Heart left ventricle (tissue), 16 donors: ENCODE data around the gene TRPM3. TPM values are rescaled to one million over a fixed set of nuclear protein-coding genes. Genes with fewer than 3 reads are reported as not detected.

Experiments
- ATAC-seq, 4 donors: fragments of 200-7000 bp; cut with Tn5 transposase; one replicate each; pipeline ENCODE4 v1.9.1; 2020 to 2022; ENCODE audit warnings: moderate library complexity in 4 of 4, mild to moderate bottlenecking in 3 of 4, moderate number of reproducible peaks in 1 of 4
- DNase-seq, 5 donors: peaks; one replicate each; pipeline ENCODE4 v3.0.0-alpha.2; 2020
- H3K27ac ChIP-seq, 12 donors: fragments of 200-600 bp; sonication (generic) in 4 of 12; one replicate each; pipeline versions ENCODE4 v1.5.0 to v1.8.0; 2016 to 2022; ENCODE audit warnings: mild to moderate bottlenecking in 2 of 12
- H3K27me3 ChIP-seq, 9 donors: fragments of 200-600 bp; sonication (generic) in 2 of 9; one replicate each; pipeline versions ENCODE4 v1.5.1 to v1.8.0; 2016 to 2022; ENCODE audit warnings: mild to moderate bottlenecking in 3 of 9
- H3K36me3 ChIP-seq, 9 donors: fragments of 200-600 bp; sonication (generic) in 2 of 9; one replicate each; pipeline versions ENCODE4 v1.5.0 to v1.8.0; 2018 to 2022; ENCODE audit warnings: mild to moderate bottlenecking in 2 of 9
- H3K4me1 ChIP-seq, 12 donors: fragments of 200-600 bp; sonication (generic) in 4 of 12; one replicate each; pipeline versions ENCODE4 v1.5.0 to v1.8.0; 2016 to 2022; ENCODE audit warnings: mild to moderate bottlenecking in 3 of 12
- H3K4me3 ChIP-seq, 12 donors: fragments of 200-600 bp; sonication (generic) in 4 of 12; one replicate each; pipeline versions ENCODE4 v1.5.0 to v1.8.0; 2017 to 2022; ENCODE audit warnings: mild to moderate bottlenecking in 9 of 12, moderate library complexity in 4 of 12
- H3K9me3 ChIP-seq, 12 donors: fragments of 200-600 bp; sonication (generic) in 4 of 12; one replicate each; pipeline versions ENCODE4 v1.5.0 to v1.8.0; 2016 to 2022; ENCODE audit warnings: mild to moderate bottlenecking in 1 of 12
- CTCF ChIP-seq, 12 donors: fragments of 200-600 bp; sonication (generic) in 4 of 12; IDR thresholded peaks; one replicate each; pipeline versions ENCODE4 v1.5.0 to v1.8.0; 2018 to 2022; ENCODE audit warnings: antibody characterized with exemption in 12 of 12, mild to moderate bottlenecking in 5 of 12
- POLR2A ChIP-seq, 2 donors: fragments of 450-650 bp; IDR thresholded peaks; one replicate each; pipeline ENCODE4 v1.6.1; 2017; ENCODE audit warnings: antibody characterized with exemption in 2 of 2, mild to moderate bottlenecking in 2 of 2, moderate library complexity in 2 of 2
- WGBS, 4 donors: extraction: QIAGEN DNeasy Blood & Tissue Kit in 2 of 4; methylation state at CpG; one replicate each; pipeline versions ENCODE4 v1.1.5 to v1.1.7; 2013 to 2018; 5-methylcytosine and 5-hydroxymethylcytosine counted together
- intact Hi-C, 10 donors: fragments of 100-400 bp; cut with DNase I; formaldehyde crosslinking; loops; one replicate each; pipeline versions ENCODE4 v1.11.1 to v1.14.2; 2022
- polyA plus RNA-seq, 2 donors: library from polyadenylated mRNA; stranded (reverse); fragments of 200-250 nt; gene quantifications; one replicate each; pipeline ENCODE4 v1.2.3, GENCODE V29; 2013
- total RNA-seq, 9 donors: library from RNA; depleted of rRNA in 2 of 9; stranded (reverse); fragments of >200 nt in 2 of 9; fragmentation: NEBNext Ultra II Directional in 3 of 9; extraction: Animal tissue kit (Norgen Biotek cat#: 25700) in 3 of 9; gene quantifications; one replicate each; pipeline versions ENCODE4 v1.1.0 to v1.2.4, GENCODE V29; 2016 to 2023
- donor health status: ischemic (EF 13 %, LVEDD 7.1; RV severe dilation, severe dysfunction).
- donor health status: healthy with polysubstance abuse.
- donor health status: DM: no; HTN: yes; CAD: no.
- donor health status: DM: no; HTN: no; CAD: no.
- donor health status: ischemic (EF 25% LVEDD 6.9; RV normal size, moderate dysfunction).
- donor health status: ischemic (EF 25% LVEDD 5.7; RV mildly dilated, moderate dysfunction).
- donor health status: healthy.
- donor health status: DM: yes; HTN: yes; CAD: no.
- donor health status: ischemic (EF 35%, LVEDD 5.7; RV mildly dilated, moderate dysfunction).
- donor health status: nonischemic (EF 11% LVEDD 7.7; RV severe dilation, severe dysfunction).
- donor health status: DM: yes; HTN: yes; CAD: no.
- donor health status: PGD.
- donor health status: ischemic (EF 29% LVEDD 5.4; RV normal size, mild dysfunction).
- donor health status: nonischemic (EF 23%, LVEDD 6.1; RV moderate dilation, normal function).

The TRPM3 gene
- total and polyA plus RNA-seq, 11 donors, result 0.02 to 0.91 (median 0.10) TPM; not detected in 1

GRCh38 chr9:70540016-70540415, 581.4 kb downstream of the TRPM3 start:
- Histone ChIP-seq H3K27ac (no peak overlapping the region), H3K4me1 (peaks cover 0 to 6% (median 0%) of the 10 kb centered on the region in 12 donors), H3K9me3 (no peaks in the 10 kb centered on the region), H3K36me3 (no peaks in the 10 kb centered on the region), H3K27me3 (no peaks in the 10 kb centered on the region), H3K4me3 (no peak overlapping the region)
- DNase-seq (no peak), ATAC-seq (no peak)
- WGBS, 4 donors, result 92 to 95% (median 94%) methylated on average over 5 of the region's 5 CpGs
- TF ChIP-seq CTCF (IDR thresholded peaks at IDR 0.05), result no peak
- TF ChIP-seq POLR2A (IDR thresholded peaks at IDR 0.05), result no peak
- intact Hi-C loops, result no loop called here

GRCh38 chr9:70539526-70539925, 581.9 kb downstream of the TRPM3 start:
- intact Hi-C loops, result no loop called here
- ATAC-seq (no peak), DNase-seq (no peak)
- Histone ChIP-seq H3K27ac (no peak overlapping the region), H3K9me3 (no peaks in the 10 kb centered on the region), H3K4me3 (no peak overlapping the region), H3K36me3 (no peaks in the 10 kb centered on the region), H3K4me1 (peaks cover 0 to 6% (median 0%) of the 10 kb centered on the region in 12 donors), H3K27me3 (no peaks in the 10 kb centered on the region)
- WGBS, 4 donors, result 67 to 83% (median 77%) methylated on average over 1 of the region's 1 CpG
- no peak for TF ChIP-seq POLR2A (IDR thresholded peaks at IDR 0.05)
- TF ChIP-seq CTCF (IDR thresholded peaks at IDR 0.05), result no peak

DNA sequence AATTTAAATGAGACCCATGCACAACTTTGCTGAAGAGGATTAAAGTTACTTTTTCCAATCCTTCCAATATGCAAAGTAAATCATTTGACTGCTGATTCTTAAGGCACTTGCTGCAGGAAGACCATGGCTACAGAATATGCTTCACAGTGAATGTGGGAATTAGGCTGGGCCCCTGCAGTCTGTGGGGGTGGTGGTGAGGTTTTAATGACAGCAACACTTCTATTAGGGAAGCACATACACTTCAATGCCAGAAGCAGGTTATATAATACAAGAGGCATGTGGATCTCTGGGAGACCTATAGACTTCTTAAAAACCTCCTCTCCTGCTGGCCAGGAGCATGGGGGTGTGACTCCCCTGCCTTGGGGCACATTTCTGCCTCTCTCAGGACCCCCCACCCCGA, 582.4 kb downstream of the TRPM3 start:
- H3K9me3 ChIP-seq, result no peaks in the 10 kb centered on the region
- H3K4me1 ChIP-seq, result peaks cover 0 to 6% (median 0%) of the 10 kb centered on the region in 12 donors
- intact Hi-C loops, result no loop called here
- ATAC-seq (peak in 3 of 4 donors; percentile 37 to 45 (median 38)), DNase-seq (no peak)
- H3K27ac ChIP-seq, result no peak overlapping the region
- no peaks in the 10 kb centered on the region for H3K36me3 ChIP-seq
- TF ChIP-seq CTCF (IDR thresholded peaks at IDR 0.05) (no peak), POLR2A (IDR thresholded peaks at IDR 0.05) (no peak)
- WGBS, 4 donors, result 35 to 63% (median 56%) methylated on average over 1 of the region's 1 CpG
- H3K27me3 ChIP-seq, result no peaks in the 10 kb centered on the region
- H3K4me3 ChIP-seq, result no peak overlapping the region

DNA sequence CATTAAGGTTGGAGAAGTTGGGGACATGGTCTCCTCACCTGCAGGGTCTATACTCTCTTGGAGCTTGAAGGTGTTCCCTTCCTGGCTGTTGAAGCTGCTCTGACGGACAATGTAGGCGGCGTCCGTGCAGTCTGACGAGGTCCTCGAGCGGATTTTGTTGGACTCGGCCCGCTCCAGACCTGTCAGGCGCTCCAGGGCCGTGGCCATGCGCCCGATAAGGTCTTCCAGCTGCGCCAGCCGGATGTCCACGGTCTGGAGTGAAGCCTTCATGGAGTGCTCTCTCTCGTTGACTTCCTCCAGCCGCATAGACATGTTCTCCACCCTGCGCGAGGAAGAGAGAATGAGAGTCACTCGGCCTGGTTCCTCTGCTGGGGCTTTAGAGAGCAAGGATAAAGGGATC, 584.3 kb downstream of the TRPM3 start:
- no peak for TF ChIP-seq CTCF (IDR thresholded peaks at IDR 0.05)
- TF ChIP-seq POLR2A (IDR thresholded peaks at IDR 0.05), result no peak
- H3K9me3 ChIP-seq, result no peaks in the 10 kb centered on the region
- H3K4me1 ChIP-seq, result peaks cover 0 to 6% (median 0%) of the 10 kb centered on the region in 12 donors
- no peak overlapping the region for H3K27ac ChIP-seq
- H3K36me3 ChIP-seq, result no peaks in the 10 kb centered on the region
- intact Hi-C loops, result no loop called here
- H3K4me3 ChIP-seq, result no peak overlapping the region
- DNase-seq (no peak), ATAC-seq (no peak)
- no peaks in the 10 kb centered on the region for H3K27me3 ChIP-seq
- 95 to 99% (median 95%) methylated on average over 20 to 21 of the region's 21 CpGs for WGBS, 4 donors
